Coronary artery (tissue), 2 donors: Measurements from ENCODE around the gene ADPRH.

ENCODE experiments used
- DNase-seq: peaks from one replicate; pipeline ENCODE4 v3.0.0-alpha.2; 2017; ENCODE audit warnings: low spot score
- H3K27ac ChIP-seq, 2 donors: fragments of 200-600 bp; sonication (generic); one replicate each; pipeline ENCODE4 v1.5.1; 2016 to 2019
- H3K4me3 ChIP-seq: fragments of 200-600 bp; sonication (generic); 2 replicates; pipeline ENCODE4 v1.5.1; 2016; ENCODE audit warnings: mild to moderate bottlenecking, moderate library complexity
- CTCF ChIP-seq: fragments of 200-600 bp; sonication (generic); IDR thresholded peaks from one replicate; pipeline ENCODE4 v1.5.1; 2019; ENCODE audit warnings: antibody characterized with exemption

Gene ADPRH

GRCh38 chr3:119602676-119603075, 23.4 kb downstream of the ADPRH start:
- TF ChIP-seq CTCF = no peak
- Histone ChIP-seq H3K27ac (no peak overlapping the region), H3K4me3 (no peak overlapping the region)
- DNase-seq = no peak

GRCh38 chr3:119604878-119605277, 25.6 kb downstream of the ADPRH start:
- Histone ChIP-seq H3K27ac (no peak overlapping the region), H3K4me3 (no peak overlapping the region)
- no peak for DNase-seq
- TF ChIP-seq CTCF = no peak

- no peak for DNase-seq
Observed at GRCh38 chr3:119608405-119609000, 29.2 kb downstream of the ADPRH start.

DNA sequence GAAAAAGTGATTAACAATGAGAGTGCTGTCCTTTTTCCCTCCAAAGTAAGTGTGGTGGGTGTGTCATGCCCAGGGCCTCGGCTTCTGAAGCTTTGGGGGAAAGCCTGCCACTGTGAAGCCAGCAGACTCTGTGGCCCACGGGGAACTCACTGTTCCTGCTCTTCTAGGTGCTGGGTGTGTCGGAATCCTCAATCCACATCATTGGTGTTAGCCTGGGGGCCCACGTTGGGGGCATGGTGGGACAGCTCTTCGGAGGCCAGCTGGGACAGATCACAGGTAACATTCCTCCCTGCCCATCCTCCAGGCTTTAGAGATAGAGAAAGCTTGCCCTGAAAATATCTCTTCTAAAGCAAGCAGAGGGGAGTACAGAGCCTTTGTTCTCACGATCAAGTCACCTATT, 30.0 kb downstream of the ADPRH start:
- DNase-seq = no peak
- Histone ChIP-seq H3K27ac (no peak overlapping the region), H3K4me3 (no peak overlapping the region)
- TF ChIP-seq CTCF = no peak

More at GRCh38 chr3:119608405-119609000, 29.2 kb downstream of the ADPRH start:
- H3K4me3 ChIP-seq = no peak overlapping the region
- H3K27ac ChIP-seq = no peak overlapping the region
- no peak for TF ChIP-seq CTCF

DNA sequence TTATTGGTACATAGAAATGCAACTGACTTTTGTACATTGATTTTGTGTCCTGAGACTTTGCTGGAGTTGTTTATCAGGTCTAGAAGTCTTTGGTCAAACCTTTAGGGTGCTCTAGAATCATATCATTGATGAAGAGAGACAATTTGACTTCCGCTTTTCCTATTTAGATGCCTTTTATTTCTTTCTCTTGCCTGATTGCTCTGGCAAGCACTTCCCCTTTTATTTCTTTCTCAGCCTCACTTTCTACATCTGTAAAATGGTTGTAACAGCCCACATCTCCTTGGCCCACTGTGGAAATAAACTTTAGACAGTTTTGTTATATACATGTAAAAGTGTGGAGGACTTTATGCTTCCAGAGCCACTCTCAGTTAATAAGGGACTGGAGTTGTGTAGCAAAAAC, 32.4 kb downstream of the ADPRH start:
- no peak for DNase-seq
- TF ChIP-seq CTCF = no peak
- Histone ChIP-seq H3K27ac (no peak overlapping the region), H3K4me3 (no peak overlapping the region)

DNA sequence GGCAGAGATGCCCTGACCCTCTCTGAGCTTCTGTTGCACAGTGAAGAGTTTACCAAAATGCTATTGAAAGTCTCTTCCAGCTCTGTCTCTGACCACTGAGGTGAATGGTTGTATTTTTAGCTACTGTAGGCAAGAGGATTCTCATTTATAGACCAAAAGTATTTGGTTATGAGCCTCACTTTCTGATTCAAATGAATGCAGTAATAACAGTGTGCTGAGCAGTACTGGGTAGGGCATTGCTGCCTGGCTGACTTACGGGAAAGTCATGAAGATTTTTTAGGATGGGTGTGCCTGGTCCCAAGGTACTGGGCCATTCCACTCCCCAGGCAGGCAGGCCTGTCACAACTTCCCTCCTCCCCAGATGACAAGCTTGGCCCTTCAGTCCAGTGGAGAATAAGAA, 33.9 kb downstream of the ADPRH start:
- no peak for DNase-seq
- Histone ChIP-seq H3K27ac (no peak overlapping the region), H3K4me3 (no peak overlapping the region)
- no peak for TF ChIP-seq CTCF

GRCh38 chr3:119613872-119614271, 34.6 kb downstream of the ADPRH start:
- TF ChIP-seq CTCF = no peak
- Histone ChIP-seq H3K27ac (no peak overlapping the region), H3K4me3 (no peak overlapping the region)
- no peak for DNase-seq
